GM12874 (cell line): ENCODE results near the gene PLIN4.

Experiments used
- CTCF ChIP-seq: IDR thresholded peaks from 2 replicates; pipeline ENCODE4 v1.5.1; 2011; ENCODE audit warnings: low read depth, mild to moderate bottlenecking, control low read depth, low read length, moderate library complexity; ENCODE audit not compliant: insufficient read depth

Gene PLIN4

DNA sequence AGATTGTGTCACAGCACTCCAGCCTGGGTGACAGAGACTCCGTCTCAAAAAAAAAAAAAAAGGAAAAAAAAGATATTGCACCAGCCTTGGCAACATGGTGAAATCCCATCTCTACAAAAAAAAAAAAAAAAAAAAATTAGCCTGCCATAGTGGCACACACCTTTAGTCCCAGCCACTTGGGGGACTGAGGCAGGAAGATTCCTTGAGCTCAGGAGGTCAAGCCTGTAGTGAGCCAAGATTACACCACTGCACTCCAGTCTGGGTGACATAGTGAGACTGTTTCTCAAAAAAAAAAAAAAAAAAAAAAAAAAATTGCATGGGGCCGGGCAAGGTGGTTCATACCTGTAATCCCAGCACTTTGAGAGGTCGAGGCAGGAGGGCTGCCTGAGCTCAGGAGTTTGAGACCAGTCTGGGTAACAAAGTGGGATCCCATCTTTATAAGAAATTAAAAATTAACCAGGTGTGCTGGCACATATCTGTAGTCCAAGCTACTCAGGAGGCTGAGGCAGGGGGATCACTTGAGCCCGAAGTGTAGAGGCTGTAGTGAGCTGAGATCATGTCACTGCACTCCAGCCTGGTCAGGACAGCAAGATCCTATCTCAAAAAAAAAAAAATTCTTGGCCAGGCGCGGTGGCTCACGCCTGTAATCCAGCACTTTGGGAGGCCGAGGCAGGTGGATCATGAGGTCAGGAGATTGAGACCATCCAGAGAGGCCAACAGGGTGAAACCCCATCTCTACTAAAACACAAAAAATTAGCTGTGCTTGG is 53.3 kb downstream of the PLIN4 start:
- no peak for TF ChIP-seq CTCF

- TF ChIP-seq CTCF = no peak
Measured at GRCh38 chr19:4457654-4458395, 60.5 kb downstream of the PLIN4 start, which contains the start of gene UBXN6. UBXN6 (minus strand) TSS chr19:4457794; CDS start chr19:4457697, 97 bp downstream.

GRCh38 chr19:4456843-4457653 is 61.2 kb downstream of the PLIN4 start:
- TF ChIP-seq CTCF = no peak

DNA sequence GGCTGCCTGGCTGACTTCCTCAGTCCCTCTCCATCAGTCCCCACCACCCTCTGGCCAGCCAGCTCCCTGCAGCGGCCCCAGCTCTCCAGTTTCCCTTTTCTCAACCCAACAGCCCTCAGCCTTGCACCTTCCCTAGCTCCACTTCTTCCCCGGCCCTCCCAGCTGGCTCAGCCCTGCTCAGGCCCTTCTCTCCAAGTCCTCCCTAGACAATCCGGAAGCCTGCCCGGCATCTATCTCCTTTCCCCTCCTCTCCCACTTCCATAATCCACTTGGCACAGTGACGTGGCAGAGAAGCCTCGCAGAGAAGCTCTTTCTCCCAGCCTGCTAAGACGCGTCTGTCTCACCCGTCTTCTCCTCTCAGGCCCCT is 61.8 kb downstream of the PLIN4 start:
- TF ChIP-seq CTCF = no peak

DNA sequence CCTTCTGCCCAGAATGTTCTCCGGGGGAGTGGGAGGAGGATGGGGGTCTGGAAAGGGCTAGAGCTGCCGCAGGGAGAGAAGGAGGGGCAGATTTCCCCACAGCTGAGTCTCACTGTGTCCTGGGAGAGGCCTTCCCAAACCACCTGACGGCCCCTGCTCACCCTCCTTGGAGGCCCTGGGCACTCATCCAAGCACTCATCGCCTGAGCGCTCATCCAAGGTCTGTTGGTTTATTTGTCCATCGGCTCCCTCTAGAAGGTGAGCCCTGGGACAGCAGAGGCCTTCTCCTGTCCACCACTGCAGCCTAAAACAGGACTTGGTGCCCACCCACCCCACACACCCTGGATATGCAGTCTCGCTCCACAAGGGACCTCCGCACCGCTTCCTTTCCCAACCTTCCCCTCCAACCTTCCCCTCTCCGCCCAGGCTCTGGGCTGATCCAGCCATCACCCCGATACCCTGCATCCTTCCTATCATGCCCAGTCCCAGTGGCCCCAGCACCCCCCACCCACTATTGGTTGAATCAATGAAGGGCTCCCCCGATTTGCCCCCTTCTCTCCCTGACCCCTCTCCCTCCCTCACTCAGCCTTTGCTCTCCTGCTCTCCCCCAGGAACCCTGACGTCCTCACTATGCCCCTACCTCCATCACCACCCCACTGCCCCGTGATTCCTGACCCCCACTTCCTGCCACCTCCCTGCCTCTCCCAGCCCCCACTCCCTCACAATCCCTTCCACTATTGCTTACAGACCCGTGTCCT is 62.4 kb downstream of the PLIN4 start:
- no peak for TF ChIP-seq CTCF

- no peak for TF ChIP-seq CTCF
Measured at GRCh38 chr19:4454747-4455718, 63.3 kb downstream of the PLIN4 start.
